HG03460 (cell line): ENCODE results near the gene THYN1.
"Not testable (repeated sequence)": the region's sequence is repeated elsewhere in the genome, so short reads cannot be mapped to it uniquely, and the experiment has no call there.

ENCODE experiments used
- ATAC-seq: cut with Tn5 transposase; IDR thresholded peaks from one replicate; pipeline ENCODE4 v1.9.1; 2021; ENCODE audit not compliant: unreplicated experiment

The THYN1 gene

GRCh38 chr11:134253188-134253993 lies at the start of gene THYN1, which contains the start of gene ACAD8:
TSS of gene THYN1 (minus strand) at chr11:134253352. CDS start at chr11:134252882, 470 bp downstream.
TSS of gene ACAD8 (plus strand) at chr11:134253568. CDS start at chr11:134253601, 33 bp downstream.
- ATAC-seq: peak; percentile 99

GRCh38 chr11:134294664-134295063 lies 41.5 kb upstream of the THYN1 start:
- no peak for ATAC-seq

- ATAC-seq: no peak
Measured at GRCh38 chr11:134293119-134294113, 40.3 kb upstream of the THYN1 start.

- no peak for ATAC-seq
Measured at GRCh38 chr11:134292661-134293060, 39.5 kb upstream of the THYN1 start.

- ATAC-seq: no peak
Measured at GRCh38 chr11:134291196-134291595, 38.0 kb upstream of the THYN1 start.

GRCh38 chr11:134290646-134291045 lies 37.5 kb upstream of the THYN1 start:
- no peak for ATAC-seq

GRCh38 chr11:134289789-134290188 lies 36.6 kb upstream of the THYN1 start:
- ATAC-seq: no peak

- ATAC-seq: no peak
Measured at GRCh38 chr11:134289167-134289566, 36.0 kb upstream of the THYN1 start.

- no peak for ATAC-seq
Measured at GRCh38 chr11:134288486-134288885, 35.3 kb upstream of the THYN1 start.

GRCh38 chr11:134287561-134287960 lies 34.4 kb upstream of the THYN1 start:
- no peak for ATAC-seq

- ATAC-seq: not testable (repeated sequence)
Measured at GRCh38 chr11:134284349-134284748, 31.2 kb upstream of the THYN1 start.

- ATAC-seq: no peak
Measured at GRCh38 chr11:134283461-134284230, 30.5 kb upstream of the THYN1 start.

- no peak for ATAC-seq
Measured at GRCh38 chr11:134282121-134283045, 29.2 kb upstream of the THYN1 start.

- not testable (repeated sequence) for ATAC-seq
Measured at GRCh38 chr11:134281635-134282034, 28.5 kb upstream of the THYN1 start.

- no peak for ATAC-seq
Measured at GRCh38 chr11:134278356-134278755, 25.2 kb upstream of the THYN1 start.

GRCh38 chr11:134277183-134278001 lies 24.2 kb upstream of the THYN1 start:
- ATAC-seq: no peak

- peak; percentile 25 for ATAC-seq
Measured at GRCh38 chr11:134276396-134277182, 23.4 kb upstream of the THYN1 start.
